HG02623 (cell line): Measurements from ENCODE around the gene ARMC5.
A peak's percentile ranks its signal among the peaks of the same experiment; 100 is the strongest.
"Not testable (repeated sequence)": the region's sequence is repeated elsewhere in the genome, so short reads cannot be mapped to it uniquely, and the experiment has no call there.

Experiments used
- ATAC-seq: cut with Tn5 transposase; IDR thresholded peaks from one replicate; pipeline ENCODE4 v1.9.1; 2021; ENCODE audit warnings: moderate library complexity; ENCODE audit not compliant: unreplicated experiment

ARMC5 gene

DNA sequence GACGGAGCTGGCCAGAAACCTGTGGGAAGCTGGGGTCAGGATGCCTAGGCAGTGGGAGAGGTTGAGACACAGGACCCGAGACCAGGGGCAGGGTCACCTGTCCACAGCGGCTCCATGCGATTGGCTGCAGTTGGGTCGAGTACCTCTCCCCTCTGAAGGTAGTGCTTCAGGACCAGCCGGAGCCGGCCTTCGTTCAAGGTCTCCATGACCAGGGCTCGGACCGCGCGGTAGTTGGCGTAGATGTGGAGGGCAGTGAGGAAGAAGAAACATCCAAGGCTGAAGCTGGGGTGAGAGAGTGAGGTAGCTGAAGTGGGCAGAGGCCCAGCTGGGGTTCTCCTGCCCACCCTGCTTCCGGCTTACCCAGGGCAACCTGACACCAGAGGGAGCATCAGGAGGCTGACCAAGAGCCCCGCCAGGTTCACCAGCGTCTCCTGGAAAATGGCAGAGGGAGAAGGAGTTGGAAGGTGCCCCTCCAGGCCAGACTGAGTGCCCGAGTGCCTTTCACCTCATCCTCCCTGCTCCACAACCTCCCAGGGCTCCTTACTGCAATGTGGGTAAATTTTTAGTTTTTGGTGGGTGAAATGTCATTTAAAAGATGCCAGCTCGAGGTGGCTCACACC is 34.3 kb downstream of the ARMC5 start:
- no peak for ATAC-seq

DNA sequence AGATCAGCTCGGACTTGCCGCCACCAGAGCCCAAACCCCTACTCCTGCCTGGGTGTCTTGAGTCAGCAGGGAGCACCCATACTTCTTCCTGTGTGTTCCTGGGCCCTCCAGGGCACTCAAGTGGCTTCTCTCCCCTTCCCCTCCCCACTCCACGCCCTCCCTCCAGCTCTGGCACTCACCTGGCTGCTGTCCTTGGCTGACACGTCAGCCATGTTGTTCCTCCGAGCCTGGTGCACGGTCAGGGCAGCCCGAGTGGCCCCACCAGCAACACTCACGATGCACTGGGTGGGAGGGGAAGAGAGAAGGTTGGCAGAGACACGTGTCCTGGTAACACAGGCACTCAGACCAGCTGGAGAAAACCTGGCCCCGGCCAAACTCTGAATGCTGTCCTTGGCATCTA is 37.4 kb downstream of the ARMC5 start:
- ATAC-seq, result no peak

DNA sequence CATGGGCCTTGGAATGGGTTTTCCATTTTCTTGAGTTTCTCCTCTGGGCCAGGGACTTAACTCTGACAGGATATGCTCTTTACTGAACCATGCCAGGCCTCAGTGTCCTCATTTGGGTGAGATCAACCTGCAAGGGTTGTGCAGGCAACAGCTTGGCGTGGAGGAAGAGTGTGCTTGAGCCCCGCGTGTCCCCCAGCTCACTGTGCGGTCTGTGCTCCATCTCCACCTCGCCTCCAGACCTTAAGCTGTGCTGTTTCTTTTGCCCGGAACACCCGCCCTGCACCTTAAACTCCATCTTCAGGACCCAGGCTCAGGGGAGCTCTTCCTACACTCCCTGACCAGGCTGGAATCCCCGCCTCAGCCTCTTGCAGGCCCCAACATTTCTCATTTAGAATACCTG is 39.2 kb downstream of the ARMC5 start:
- ATAC-seq, result no peak

DNA sequence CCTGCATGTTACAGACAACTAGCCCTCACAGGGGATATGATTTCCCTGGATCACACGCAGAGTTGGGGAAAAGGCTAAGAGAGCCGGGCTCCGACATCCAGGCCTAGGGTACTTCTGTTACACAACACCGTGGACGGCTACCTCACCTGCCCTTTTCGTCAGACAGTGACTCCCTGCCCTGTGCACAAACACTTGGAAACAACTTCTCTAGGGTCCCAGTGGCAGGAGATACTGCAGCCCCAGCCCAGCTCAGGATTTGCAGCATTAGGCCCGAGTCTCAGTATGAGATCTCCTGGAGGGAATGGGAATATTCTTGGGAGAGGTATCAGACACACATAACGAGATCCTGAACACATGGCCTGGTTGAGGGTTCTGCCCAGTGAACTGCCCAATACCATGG is 40.6 kb downstream of the ARMC5 start:
- no peak for ATAC-seq

DNA sequence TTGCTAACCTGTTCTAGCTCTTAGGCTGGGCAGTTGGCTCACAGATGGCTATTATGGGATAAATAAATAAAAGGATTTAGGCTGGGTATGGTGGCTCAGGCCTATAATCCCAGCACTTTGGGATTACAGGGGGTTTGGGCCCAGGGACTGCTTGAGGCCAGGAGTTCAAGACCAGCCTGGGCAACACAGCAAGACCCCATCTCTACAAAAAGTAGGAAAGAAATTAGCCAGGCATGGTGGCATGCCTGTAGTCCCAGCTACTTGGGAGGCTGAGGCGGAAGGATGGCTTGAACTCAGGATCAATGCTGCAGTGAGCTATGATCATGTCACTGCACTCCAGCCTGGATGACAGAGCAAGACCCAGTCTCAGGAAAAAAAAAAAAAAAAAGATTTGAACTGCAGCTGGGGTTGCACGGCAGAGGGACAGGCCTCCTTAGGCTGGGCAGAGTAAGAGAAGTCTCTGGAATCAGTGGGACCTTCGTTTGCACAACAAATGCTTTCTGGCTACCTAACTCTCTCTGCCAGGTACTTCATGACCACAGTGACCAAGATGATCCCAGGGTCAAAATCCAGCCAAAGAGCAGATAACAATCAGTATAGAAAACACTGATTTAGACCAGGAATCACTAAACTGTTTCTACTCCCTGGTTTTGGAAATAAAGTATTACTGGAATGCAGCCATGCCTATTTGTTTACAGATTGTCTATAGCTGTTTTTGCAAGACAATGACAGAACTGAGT is 42.1 kb downstream of the ARMC5 start:
- no peak for ATAC-seq

DNA sequence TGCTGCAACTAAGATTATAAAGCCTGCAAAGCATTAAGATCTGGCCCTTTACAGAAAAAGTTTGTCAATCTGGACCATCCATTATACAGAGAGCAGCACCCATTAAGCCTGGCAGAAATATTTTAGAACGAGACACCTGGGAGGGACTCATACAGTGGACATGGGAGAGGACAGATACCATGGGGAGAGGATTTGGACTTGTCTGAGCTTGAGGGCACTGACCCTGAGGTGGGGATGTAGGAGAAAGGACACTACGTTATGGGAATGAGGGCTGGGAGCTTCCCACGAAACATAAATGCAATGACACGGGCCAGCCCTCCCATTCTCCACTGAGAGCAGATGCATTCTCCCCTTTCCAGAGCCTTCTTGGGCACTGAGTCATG is 42.7 kb downstream of the ARMC5 start:
- ATAC-seq, result no peak

DNA sequence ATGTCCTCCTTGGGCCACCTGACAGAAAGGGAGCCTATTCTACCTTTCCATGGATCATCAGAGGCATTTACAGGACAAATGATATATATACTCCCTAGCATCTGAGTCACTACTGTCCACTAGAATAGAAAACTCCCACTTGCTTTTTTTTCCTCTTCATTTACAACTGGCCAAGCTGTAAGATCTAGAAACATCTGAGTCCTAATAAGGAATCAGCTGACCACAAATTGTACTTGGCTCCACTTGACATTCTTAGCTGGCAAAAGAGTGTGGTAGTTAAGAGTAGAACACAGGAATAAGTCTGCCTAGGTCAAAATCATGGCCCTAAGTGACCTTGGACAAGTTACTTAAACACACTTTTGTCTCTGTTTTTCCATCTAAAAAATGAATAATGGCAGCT is 43.7 kb downstream of the ARMC5 start:
- ATAC-seq, result no peak

DNA sequence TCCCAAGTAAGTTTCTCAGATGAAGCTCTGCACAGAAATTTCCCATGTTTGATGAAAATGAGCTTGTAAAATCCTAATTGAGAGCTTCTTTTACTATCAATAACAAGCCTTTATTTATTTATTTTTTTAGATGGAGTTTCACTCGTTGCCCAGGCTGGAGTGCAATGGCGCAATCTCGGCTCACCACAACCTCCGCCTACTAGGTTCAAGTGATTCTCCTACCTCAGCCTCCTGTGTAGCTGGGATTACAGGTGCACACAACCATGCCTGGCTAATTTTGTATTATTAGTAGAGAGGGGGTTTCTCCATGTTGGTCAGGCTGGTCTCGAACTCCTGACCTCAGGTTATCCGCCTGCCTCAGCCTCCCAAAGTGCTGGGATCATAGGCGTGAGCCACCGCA is 44.3 kb downstream of the ARMC5 start:
- ATAC-seq, result not testable (repeated sequence)

DNA sequence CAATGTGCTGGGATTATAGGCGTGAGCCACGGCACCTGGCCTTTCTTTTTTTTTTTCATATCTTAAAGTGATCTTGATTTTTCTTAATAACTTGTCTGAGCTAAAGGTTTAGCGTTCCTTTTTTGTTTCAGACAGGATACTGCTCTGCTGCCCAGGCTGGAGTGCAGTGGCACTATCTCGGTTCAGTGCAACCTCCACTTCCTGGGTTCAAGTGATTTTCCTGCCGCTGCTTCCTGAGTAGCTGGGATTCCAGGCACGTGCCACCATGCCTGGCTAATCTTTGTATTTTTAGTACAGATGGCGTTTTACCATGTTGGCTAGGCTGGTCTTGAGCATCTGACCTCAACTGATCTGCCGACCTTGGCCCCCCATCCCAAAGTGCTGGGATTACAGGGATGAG is 44.9 kb downstream of the ARMC5 start:
- ATAC-seq, result no peak

DNA sequence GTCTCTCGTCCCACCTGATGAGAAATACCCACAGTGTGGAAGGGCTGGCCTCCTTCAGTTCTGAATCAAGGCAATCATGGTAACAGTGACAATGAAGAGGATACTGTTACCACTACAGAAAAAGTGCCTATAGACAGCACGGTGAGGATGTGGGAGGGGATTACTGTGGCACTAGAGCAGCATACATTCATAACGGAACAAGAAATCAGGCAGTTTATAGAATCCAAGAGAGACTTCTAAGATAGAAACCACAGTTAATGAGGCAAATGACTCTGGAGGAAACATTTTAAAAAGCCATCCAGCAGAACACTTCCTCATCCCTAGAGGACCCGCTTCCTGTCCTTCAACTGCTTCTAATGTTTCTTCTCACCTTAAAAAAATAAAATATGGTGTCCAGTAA is 46.2 kb downstream of the ARMC5 start:
- peak; percentile 43 for ATAC-seq

DNA sequence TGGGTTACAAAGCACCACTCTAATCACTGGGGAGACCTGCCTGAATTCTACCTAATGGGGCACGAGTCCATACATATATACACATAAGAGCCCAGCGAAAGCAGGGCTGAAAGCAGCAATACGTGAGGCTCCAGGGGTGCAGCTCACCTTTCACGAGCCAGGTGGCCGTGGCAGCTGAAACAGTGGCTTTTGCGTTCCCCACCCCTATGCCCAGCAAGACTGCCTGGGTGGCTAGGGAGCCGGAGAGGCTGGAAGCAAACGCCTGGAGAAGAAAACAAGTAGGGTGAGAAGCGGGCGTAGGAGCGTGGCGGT is 48.3 kb downstream of the ARMC5 start:
- ATAC-seq, result peak; percentile 3

DNA sequence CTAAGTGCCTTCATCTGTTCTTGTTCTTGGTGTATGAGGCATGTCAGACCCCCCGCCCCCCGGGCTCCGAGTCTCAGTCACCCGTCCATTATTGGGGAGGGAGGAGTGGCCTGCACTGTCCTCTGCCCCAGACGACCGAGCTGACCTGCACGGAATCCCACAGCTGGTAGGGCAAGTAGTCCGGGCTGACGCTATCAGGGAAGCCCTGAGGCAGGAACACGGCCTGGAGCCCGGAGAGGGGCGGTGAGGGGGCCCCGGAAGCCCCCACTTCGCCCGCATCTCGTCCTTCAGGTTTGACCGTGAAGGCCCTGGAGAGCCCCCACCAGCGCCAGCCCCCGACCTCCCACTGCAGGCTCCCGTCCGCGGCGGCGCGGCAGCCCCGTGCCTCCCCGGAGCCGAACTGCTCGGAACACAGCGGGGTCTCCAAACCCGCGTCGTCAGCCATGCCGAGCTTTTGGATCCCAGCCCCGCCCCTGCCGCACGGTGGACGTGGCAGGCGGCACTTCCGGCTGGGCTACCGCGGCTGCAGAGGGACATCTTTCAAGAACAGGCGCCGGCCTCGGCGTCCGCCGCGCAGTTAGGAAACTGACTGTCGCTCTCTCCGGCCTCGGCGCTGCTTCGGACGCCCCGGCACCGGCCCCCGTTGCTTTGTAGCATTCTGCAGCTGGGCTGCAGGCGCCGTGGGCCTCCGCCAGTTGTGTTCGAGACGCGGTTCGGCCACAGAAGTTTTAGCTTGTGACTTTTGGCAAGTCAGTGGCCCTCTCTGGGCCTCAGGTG is 48.8 kb downstream of the ARMC5 start, which contains the start of gene RUSF1:
RUSF1 (minus strand) TSS at position 463 of the 777 bp plus-strand sequence; CDS start at position 445, 18 bp downstream.
- ATAC-seq, result peak; percentile 77

DNA sequence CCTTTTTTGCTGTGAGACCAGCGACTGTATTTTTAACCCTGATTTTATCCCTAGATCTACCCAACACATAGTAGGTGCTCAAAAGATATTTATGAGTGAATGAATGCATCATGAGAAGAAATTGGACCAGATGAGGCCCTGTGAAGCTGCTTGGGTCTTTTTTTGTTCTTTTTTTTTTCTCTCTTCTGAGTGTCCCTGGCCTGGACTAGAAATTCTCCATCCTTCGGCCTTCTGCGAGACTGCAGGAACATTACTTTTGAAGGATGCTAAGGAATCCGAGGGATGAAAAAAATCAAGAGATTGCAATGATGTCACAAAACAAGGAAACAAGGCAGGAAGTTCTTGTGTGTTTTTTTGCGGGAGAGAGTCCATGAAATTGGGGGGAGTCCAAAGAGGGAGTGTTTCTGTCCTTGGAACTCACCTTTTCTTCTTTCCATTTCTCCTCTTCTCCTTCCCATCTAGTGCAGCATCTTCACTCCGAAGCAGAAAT is 49.5 kb downstream of the ARMC5 start:
- ATAC-seq, result no peak

DNA sequence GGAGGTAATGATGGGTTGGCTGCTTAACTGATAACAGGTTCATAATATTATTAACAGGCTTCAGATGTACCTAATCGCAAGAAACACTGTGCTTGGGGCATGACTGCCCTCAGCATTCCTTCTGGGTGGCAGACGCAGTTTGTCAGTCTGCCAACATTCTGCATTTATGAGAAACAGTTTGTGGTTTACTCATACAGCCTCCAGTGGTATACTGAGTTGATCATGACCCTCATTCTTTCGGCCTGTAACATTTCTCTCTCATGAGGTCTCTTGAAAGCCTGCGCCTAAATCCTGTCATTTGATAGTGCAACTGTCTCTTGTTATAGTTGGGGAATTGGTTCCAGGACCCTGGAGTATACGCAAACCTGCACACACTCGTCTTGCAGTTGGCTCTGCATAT is 53.8 kb downstream of the ARMC5 start:
- ATAC-seq, result no peak

DNA sequence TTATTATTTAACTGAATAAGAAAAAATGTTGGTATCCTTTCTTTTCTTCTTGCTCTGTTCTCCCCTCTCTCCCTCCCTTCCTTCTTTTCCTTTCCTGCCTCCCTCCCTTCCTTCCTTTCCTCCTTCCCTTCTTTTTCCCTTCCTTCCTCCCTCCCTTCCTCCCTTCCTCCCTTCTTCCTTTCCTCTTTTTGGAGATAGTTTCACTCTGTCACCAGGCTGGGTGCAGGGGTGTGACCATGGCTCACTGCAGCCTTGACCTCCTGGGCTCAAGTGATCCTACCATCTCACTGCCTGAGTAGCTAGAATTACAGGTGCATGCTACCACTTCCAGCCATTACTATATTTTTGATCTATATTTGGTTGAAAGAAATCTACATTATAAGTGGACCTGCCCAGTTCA is 54.6 kb downstream of the ARMC5 start:
- no peak for ATAC-seq
